PFSK-1 (cell line): ENCODE measurements around the gene LEMD2. TPM values are rescaled to one million over a fixed set of nuclear protein-coding genes. Genes with fewer than 3 reads are reported as not detected.

Experiments used
- FOXP2 ChIP-seq: optimal IDR thresholded peaks from 2 replicates; pipeline ENCODE3; 2011; ENCODE audit warnings: borderline replicate concordance, control low read depth, inconsistent platforms; ENCODE audit not compliant: insufficient read depth; ENCODE audit errors: extremely low read length, extremely low read depth
- POLR2AphosphoS5 ChIP-seq: IDR thresholded peaks from 2 replicates; pipeline ENCODE4 v1.6.1; 2012; ENCODE audit warnings: low read depth, mild to moderate bottlenecking, control low read depth, low read length, moderate library complexity
- SIN3A ChIP-seq: IDR thresholded peaks from 2 replicates; pipeline ENCODE4 v1.6.1; 2012; ENCODE audit warnings: mild to moderate bottlenecking, low read length, moderate library complexity, borderline replicate concordance; ENCODE audit not compliant: insufficient read depth
- TAF1 ChIP-seq: IDR thresholded peaks from 2 replicates; pipeline ENCODE4 v1.6.1; 2012; ENCODE audit warnings: low read length, control low read depth, borderline replicate concordance; ENCODE audit not compliant: insufficient read depth
- polyA plus RNA-seq: library from polyadenylated mRNA; unstranded; fragments of >200 nt; gene quantifications from one replicate; pipeline ENCODE4 v1.2.1, GENCODE V29; 2012; ENCODE audit warnings: low read depth, missing spikeins; ENCODE audit not compliant: insufficient read length
- TF ChIP-seq, protein P1 (sequence below), 2 experiments: IDR thresholded peaks; 2 replicates each; pipeline versions ENCODE4 v1.6.1 to v1.8.0; 2011 to 2012; ENCODE audit warnings: low read depth in 2 of 2, low read length in 2 of 2, control low read depth in 1 of 2, inconsistent platforms in 1 of 2, mild to moderate bottlenecking in 1 of 2, moderate library complexity in 1 of 2; ENCODE audit not compliant: insufficient read depth in 1 of 2

Gene LEMD2
- 78.3 TPM for polyA plus RNA-seq

DNA sequence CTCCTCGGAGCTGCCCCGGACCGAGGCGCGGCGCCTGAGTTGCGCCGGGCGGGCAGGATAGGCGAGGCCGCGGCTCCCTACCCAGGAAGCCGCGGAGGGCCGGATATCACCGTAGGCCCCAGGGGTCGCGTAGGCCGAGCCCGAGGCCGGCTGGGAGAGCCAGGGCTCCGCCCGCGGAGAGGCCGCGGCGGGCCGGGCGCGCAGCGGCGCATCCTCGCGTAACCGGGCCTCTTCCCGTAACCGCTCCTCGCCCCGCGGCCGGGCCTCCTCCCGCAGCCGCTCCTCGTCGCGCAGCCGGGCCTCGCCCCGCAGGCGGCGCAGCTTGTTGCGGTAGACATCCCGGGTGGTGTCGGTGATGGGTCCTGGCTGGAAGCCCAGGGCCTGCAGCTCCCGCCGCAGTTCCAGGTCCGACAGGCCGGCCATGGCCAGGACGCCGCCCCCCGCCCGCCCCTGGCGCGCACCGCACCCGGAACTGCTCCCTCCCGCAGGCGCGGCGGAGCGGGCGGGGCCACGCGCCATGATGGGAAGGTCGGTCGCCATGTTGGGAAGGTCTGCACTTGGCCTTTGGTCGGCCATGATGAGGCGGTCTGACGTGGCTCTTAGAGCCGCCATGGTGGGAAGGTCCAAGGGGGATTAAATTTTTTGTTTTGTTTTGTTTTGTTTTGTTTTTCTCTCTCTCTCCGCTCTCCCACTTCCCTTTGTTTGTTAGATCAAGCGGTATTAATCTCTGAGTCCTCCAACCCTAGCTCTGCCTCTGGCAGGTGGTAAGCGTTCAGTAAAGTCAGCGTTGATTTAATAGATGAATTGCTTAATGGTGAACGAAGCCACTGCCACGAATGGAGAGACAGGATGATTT lies at the start of gene LEMD2:
Gene LEMD2, minus strand, starts transcription at position 437 of the 856 bp plus-strand sequence. Its CDS starts 14 bp downstream, at position 423.
- TF ChIP-seq POLR2AphosphoS5 (peak; percentile 75; the same call in 1 of the 2 replicates), TAF1 (peak; percentile 89), FOXP2 (peak; percentile 89), SIN3A (peak; percentile 28; the same call in 1 of the 2 replicates)
- TF ChIP-seq, protein P1, sequence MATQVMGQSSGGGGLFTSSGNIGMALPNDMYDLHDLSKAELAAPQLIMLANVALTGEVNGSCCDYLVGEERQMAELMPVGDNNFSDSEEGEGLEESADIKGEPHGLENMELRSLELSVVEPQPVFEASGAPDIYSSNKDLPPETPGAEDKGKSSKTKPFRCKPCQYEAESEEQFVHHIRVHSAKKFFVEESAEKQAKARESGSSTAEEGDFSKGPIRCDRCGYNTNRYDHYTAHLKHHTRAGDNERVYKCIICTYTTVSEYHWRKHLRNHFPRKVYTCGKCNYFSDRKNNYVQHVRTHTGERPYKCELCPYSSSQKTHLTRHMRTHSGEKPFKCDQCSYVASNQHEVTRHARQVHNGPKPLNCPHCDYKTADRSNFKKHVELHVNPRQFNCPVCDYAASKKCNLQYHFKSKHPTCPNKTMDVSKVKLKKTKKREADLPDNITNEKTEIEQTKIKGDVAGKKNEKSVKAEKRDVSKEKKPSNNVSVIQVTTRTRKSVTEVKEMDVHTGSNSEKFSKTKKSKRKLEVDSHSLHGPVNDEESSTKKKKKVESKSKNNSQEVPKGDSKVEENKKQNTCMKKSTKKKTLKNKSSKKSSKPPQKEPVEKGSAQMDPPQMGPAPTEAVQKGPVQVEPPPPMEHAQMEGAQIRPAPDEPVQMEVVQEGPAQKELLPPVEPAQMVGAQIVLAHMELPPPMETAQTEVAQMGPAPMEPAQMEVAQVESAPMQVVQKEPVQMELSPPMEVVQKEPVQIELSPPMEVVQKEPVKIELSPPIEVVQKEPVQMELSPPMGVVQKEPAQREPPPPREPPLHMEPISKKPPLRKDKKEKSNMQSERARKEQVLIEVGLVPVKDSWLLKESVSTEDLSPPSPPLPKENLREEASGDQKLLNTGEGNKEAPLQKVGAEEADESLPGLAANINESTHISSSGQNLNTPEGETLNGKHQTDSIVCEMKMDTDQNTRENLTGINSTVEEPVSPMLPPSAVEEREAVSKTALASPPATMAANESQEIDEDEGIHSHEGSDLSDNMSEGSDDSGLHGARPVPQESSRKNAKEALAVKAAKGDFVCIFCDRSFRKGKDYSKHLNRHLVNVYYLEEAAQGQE (IDR thresholded peaks at IDR 0.05; ENCODE audit: insufficient read depth in 1 of 2, low read depth in 2 of 2, low read length in 2 of 2): peak; percentile 21 to 29; a peak in 1 of 4 replicates

DNA sequence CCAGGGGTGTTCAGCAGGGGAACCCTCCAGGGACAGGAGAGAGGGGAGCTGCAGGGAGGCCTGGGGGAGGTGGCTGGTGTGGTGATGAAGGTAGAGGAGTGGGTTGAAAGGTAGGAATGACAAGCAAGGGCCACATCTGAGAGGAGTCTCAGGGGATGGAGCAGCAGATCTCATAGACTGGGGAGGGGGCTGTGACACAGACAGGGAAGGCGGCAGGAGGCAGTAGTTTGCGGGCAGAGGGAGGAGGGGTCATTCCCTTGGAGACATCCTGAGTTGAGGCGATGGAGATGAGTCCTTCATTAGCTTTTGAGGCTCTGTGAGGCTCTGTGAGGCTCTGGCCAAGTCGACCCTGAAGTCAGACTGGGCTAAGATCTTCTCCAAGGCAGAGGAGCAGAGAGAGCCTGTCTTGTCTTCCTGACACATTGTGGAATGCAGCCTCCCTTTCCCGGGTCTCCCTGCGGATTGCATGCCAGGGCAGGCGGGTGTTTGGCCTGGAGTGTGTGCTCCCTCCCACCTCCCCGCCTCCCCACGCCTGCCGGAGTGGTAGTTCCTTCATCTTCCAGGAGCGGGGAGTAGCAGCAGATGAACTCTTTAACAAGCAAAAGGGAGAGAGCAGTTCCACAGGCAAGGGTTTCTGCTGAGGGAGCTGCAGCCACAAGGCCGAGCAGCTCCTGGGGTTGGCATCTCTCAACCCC lies 49.2 kb upstream of the LEMD2 start:
- no peak for TF ChIP-seq TAF1
- no peak for TF ChIP-seq POLR2AphosphoS5
- TF ChIP-seq SIN3A: no peak
- TF ChIP-seq, protein P1 (IDR thresholded peaks at IDR 0.05; ENCODE audit: insufficient read depth in 1 of 2, low read depth in 2 of 2, low read length in 2 of 2): no peak
- TF ChIP-seq FOXP2: no peak

DNA sequence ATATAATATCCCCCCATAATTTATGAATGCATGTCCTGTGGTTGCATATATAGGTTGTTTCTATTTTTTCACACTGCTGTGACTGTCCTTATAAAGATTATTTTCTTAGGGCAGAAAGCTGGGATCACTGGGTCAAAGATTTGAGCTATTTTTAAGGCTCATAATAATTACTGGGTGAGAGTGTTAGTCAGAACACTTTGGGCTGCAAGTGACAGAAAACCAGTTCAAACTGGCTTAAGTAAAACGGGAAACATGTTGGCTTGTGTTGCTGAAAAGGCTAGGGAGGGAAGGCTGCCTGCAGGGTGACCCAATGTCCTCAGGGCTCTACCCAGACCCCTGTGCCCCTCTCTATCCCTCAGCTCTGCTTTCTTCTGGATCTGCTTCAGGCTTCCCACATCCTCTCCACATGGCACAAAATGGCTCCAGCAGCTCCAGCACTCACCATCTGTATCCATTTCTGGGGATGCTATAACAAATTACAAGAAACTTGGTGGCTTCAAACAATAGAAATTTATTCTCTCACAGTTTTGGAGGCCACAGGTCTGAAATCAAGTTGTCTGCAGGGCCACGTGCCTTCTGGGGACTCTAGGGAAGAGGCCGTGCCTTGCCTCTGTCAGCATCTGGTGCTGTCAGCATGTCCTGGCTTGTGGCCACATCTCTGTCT lies 48.0 kb upstream of the LEMD2 start:
- TF ChIP-seq POLR2AphosphoS5: no peak
- TF ChIP-seq SIN3A: no peak
- TF ChIP-seq, protein P1 (IDR thresholded peaks at IDR 0.05; ENCODE audit: insufficient read depth in 1 of 2, low read depth in 2 of 2, low read length in 2 of 2): no peak
- no peak for TF ChIP-seq FOXP2
- TF ChIP-seq TAF1: no peak

DNA sequence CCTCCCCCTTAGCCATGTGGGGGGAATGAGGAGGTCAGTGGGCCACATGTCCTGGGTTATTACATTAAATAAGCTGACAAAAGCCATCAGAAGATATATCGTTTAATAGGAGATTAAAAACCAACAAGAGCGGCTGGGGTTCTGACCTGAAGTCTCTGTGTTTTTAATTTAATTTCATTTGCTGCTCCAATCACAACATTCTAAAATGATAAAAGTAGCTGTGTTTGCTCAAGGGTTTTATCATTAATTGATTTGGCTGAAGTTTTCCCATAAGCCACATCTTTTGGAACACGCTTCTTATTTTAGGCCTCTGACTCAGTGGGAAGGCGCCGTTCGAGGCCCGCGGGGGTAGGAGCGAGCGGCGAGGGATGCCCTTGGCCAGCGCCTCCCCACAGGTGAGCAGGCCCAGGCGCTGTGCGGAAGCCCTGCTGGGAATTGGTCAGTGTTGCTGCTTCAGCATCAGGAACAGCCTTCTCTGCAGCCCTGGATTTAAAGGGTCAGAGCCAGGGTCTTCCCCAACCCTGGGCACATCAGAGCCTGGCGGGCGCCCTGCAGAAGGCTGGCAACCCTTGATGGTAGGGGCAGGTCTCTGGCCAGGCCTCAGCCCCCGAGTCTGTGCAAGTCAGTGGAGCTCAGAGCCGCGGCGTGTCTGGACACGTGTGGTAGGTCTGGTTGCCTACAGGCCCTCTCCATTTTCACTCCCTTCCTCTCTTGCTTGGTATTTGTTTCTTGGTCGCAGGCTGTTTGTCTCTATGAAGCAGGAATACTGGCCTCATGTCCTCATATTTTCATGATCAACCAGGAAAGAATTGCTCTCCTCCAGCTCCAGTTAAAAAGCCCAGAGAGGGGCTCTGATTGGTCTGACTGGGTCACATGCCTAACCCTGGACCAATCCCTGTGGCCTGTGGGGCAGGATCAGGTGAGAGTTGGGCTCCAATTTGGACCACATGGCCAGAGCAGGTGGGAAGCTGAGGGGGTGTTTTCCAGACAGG lies 45.8 kb upstream of the LEMD2 start:
- TF ChIP-seq POLR2AphosphoS5 (no peak), FOXP2 (no peak), SIN3A (no peak), TAF1 (no peak)
- TF ChIP-seq, protein P1 (IDR thresholded peaks at IDR 0.05; ENCODE audit: insufficient read depth in 1 of 2, low read depth in 2 of 2, low read length in 2 of 2): no peak
